ENCODE measurements around the gene RPUSD3. TPM values are rescaled to one million over a fixed set of nuclear protein-coding genes. Genes with fewer than 3 reads are reported as not detected.
"Not testable (repeated sequence)": the region's sequence is repeated elsewhere in the genome, so short reads cannot be mapped to it uniquely, and the experiment has no call there.

The RPUSD3 gene
- total RNA-seq, 1 experiment from 2014 or later, result 46.9 TPM

DNA sequence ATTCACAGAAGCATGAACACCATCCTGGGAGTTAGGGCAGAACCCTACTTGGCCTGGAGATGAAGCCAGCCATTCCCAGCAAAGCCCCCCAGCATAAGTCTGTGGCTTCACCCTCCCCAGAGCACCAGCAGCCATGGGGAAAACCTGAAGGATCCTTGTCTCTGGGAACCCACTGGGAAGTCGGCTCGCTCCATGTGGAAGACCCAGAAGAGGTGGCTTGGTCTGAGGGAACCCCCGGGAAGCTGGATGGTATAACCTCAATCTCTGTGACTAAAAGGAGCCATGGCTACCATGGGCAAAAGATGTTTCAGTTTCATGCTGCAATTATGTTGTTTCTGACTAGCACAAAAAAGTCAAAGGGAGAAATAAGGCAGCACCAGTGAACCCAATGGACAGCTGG, 11.8 kb upstream of the RPUSD3 start:
- Histone ChIP-seq H3K4me1 (ENCODE audit: insufficient read depth, low read length, poor library complexity, severe bottlenecking) (no peaks in the 10 kb centered on the region), H3K9me3 (ENCODE audit: low read depth, low read length, poor library complexity, severe bottlenecking) (no peaks in the 10 kb centered on the region), H3K4me3 (ENCODE audit: low read depth, low read length, poor library complexity, severe bottlenecking) (no peak overlapping the region), H3K36me3 (ENCODE audit: insufficient read depth, low read length, poor library complexity, severe bottlenecking) (no peaks in the 10 kb centered on the region), H3K27me3 (replicated peaks; ENCODE audit: insufficient read depth, low read depth, low read length, poor library complexity) (no peaks in the 10 kb centered on the region), H3K27ac (ENCODE audit: low read depth, low read length, poor library complexity, severe bottlenecking) (no peak overlapping the region)
- no TSS peak for BruUV-seq (replicated peaks)
- intact Hi-C loops (cut with micrococcal nuclease; ENCODE audit: unreplicated experiment), result no loop called here
- no peak for DNase-seq (ENCODE audit: low spot score)
- ChIA-PET CTCF (no interaction called here), POLR2A (ENCODE audit: low non-redundant PET) (no interaction called here)
- no peak for TF ChIP-seq CTCF (conservative IDR thresholded peaks at IDR 0.05; ENCODE audit: low read depth, low read length)
- TF ChIP-seq EZH2 (IDR thresholded peaks at IDR 0.05; ENCODE audit: borderline replicate concordance, low read depth, low read length, poor library complexity, severe bottlenecking), result no peak

- H3K9me3 ChIP-seq (ENCODE audit: low read depth, low read length, poor library complexity, severe bottlenecking); H3K4me1 ChIP-seq (ENCODE audit: insufficient read depth, low read length, poor library complexity, severe bottlenecking); POLR2A ChIA-PET (ENCODE audit: low non-redundant PET); H3K27me3 ChIP-seq (replicated peaks; ENCODE audit: insufficient read depth, low read depth, low read length, poor library complexity); DNase-seq (ENCODE audit: low spot score); H3K4me3 ChIP-seq (ENCODE audit: low read depth, low read length, poor library complexity, severe bottlenecking); intact Hi-C loops (cut with micrococcal nuclease; ENCODE audit: unreplicated experiment); H3K27ac ChIP-seq (ENCODE audit: low read depth, low read length, poor library complexity, severe bottlenecking); H3K36me3 ChIP-seq (ENCODE audit: insufficient read depth, low read length, poor library complexity, severe bottlenecking); CTCF ChIA-PET; BruUV-seq (replicated peaks): not testable (repeated sequence)
Observed at GRCh38 chr3:9854291-9854940, 10.6 kb upstream of the RPUSD3 start.

GRCh38 chr3:9852528-9852927, 8.7 kb upstream of the RPUSD3 start:
- Histone ChIP-seq H3K4me1 (ENCODE audit: insufficient read depth, low read length, poor library complexity, severe bottlenecking) (no peaks in the 10 kb centered on the region), H3K4me3 (ENCODE audit: low read depth, low read length, poor library complexity, severe bottlenecking) (no peak overlapping the region), H3K36me3 (ENCODE audit: insufficient read depth, low read length, poor library complexity, severe bottlenecking) (no peaks in the 10 kb centered on the region), H3K27ac (ENCODE audit: low read depth, low read length, poor library complexity, severe bottlenecking) (no peak overlapping the region), H3K9me3 (ENCODE audit: low read depth, low read length, poor library complexity, severe bottlenecking) (no peaks in the 10 kb centered on the region), H3K27me3 (replicated peaks; ENCODE audit: insufficient read depth, low read depth, low read length, poor library complexity) (no peaks in the 10 kb centered on the region)
- TF ChIP-seq CTCF (conservative IDR thresholded peaks at IDR 0.05; ENCODE audit: low read depth, low read length), result no peak
- no peak for TF ChIP-seq EZH2 (IDR thresholded peaks at IDR 0.05; ENCODE audit: borderline replicate concordance, low read depth, low read length, poor library complexity, severe bottlenecking)
- no peak for DNase-seq (ENCODE audit: low spot score)
- BruUV-seq (replicated peaks), result no TSS peak
- CTCF ChIA-PET, result no interaction called here
- intact Hi-C loops (cut with micrococcal nuclease; ENCODE audit: unreplicated experiment), result no loop called here
- POLR2A ChIA-PET (ENCODE audit: low non-redundant PET), result no interaction called here

- DNase-seq (ENCODE audit: low spot score); H3K4me3 ChIP-seq (ENCODE audit: low read depth, low read length, poor library complexity, severe bottlenecking); intact Hi-C loops (cut with micrococcal nuclease; ENCODE audit: unreplicated experiment); H3K27me3 ChIP-seq (replicated peaks; ENCODE audit: insufficient read depth, low read depth, low read length, poor library complexity); CTCF ChIA-PET; H3K9me3 ChIP-seq (ENCODE audit: low read depth, low read length, poor library complexity, severe bottlenecking); POLR2A ChIA-PET (ENCODE audit: low non-redundant PET); H3K27ac ChIP-seq (ENCODE audit: low read depth, low read length, poor library complexity, severe bottlenecking); H3K36me3 ChIP-seq (ENCODE audit: insufficient read depth, low read length, poor library complexity, severe bottlenecking); BruUV-seq (replicated peaks); H3K4me1 ChIP-seq (ENCODE audit: insufficient read depth, low read length, poor library complexity, severe bottlenecking): not testable (repeated sequence)
Observed at GRCh38 chr3:9851926-9852325, 8.1 kb upstream of the RPUSD3 start.

DNA sequence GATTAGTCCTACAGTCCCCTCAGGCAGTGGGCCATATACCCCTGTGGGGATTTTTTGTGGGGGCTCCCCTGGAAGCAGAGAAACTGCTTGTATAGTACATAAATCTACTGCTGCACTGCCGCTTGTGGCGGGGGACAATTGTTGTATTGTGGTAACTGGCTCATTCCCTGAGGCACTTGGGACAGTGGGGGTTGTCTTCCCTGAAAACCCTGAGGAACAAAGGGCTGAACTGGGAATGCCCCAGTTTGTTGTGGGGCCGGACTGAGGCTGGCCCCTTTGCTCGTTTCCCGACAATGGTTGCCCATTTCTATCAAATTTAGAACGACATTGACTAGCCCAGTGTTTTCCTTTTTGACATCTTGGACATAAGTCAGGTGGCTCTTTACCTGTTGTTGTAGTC, 7.6 kb upstream of the RPUSD3 start:
- intact Hi-C loops (cut with micrococcal nuclease; ENCODE audit: unreplicated experiment); H3K27me3 ChIP-seq (replicated peaks; ENCODE audit: insufficient read depth, low read depth, low read length, poor library complexity); DNase-seq (ENCODE audit: low spot score); H3K36me3 ChIP-seq (ENCODE audit: insufficient read depth, low read length, poor library complexity, severe bottlenecking); BruUV-seq (replicated peaks); CTCF ChIA-PET; H3K4me3 ChIP-seq (ENCODE audit: low read depth, low read length, poor library complexity, severe bottlenecking); H3K9me3 ChIP-seq (ENCODE audit: low read depth, low read length, poor library complexity, severe bottlenecking); H3K4me1 ChIP-seq (ENCODE audit: insufficient read depth, low read length, poor library complexity, severe bottlenecking); H3K27ac ChIP-seq (ENCODE audit: low read depth, low read length, poor library complexity, severe bottlenecking); POLR2A ChIA-PET (ENCODE audit: low non-redundant PET): not testable (repeated sequence)
